ENCODE data around the gene NAA80. TPM values are rescaled to one million over a fixed set of nuclear protein-coding genes. Genes with fewer than 3 reads are reported as not detected.
A peak's percentile ranks its signal among the peaks of the same experiment; 100 is the strongest.

The NAA80 gene
- total RNA-seq, 4 donors from 2014 or later: 12.5 to 22.1 (median 14.8) TPM

DNA sequence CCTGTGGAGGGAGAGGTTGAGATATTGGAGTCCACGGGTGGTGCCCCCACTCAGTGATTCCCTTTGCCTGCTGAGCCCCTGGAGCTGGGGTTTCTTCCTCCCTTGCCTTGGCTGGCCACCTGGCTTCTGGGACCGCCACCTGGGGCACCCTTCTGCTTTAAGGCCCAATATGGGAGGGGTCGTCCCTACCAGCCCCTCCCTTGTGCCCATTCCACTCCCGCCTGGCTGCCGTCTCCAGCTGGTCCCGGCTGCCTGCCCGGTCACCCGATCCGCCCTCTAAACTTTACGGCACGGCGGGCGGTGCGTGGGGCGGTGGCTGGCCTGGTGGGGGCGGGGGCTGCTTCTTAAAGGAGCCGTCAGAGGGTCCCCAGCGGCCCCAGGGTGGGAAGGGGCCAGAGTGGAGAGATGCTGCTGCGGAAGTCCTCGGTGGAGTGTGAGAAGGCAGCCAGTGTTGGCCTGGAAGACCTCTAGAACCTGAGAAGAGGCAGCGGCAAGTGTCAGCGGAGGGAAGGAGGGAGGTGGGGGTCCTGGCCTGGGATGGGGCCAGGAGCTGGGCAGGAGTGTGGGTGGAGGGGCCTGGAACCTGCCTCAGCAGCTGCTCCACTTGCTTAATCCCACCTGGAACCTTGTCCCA is 31.8 kb downstream of the NAA80 start:
- in situ Hi-C loops (cut with MboI; ENCODE audit: low sequenced_read_pairs in 4 of 4): no loop called here
- TF ChIP-seq CTCF (IDR thresholded peaks at IDR 0.05 in 4 of 5, conservative IDR thresholded peaks at IDR 0.05 in 1 of 5): peak in 1 of 5 experiments; percentile 22
- no peak for TF ChIP-seq POLR2A (IDR thresholded peaks at IDR 0.05)

GRCh38 chr3:50266836-50267235 is 32.4 kb downstream of the NAA80 start:
- in situ Hi-C loops (cut with MboI; ENCODE audit: low sequenced_read_pairs in 4 of 4): no loop called here
- Histone ChIP-seq H3K27ac (peak overlapping the region; percentile 71 to 90 (median 82)), H3K4me1 (peaks cover 29 to 64% of the 10 kb centered on the region in 2 donors)

More for the DNA sequence above, 31.8 kb downstream of the NAA80 start:
- no peaks in the 10 kb centered on the region for H3K36me3 ChIP-seq
- intact Hi-C loops (cut with DNase I; ENCODE audit: low total_unique reads): no loop called here
- H3K4me3 ChIP-seq: peak overlapping the region; percentile 31 to 58 (median 52)
- H3K9me3 ChIP-seq: no peaks in the 10 kb centered on the region
- H3K27ac ChIP-seq: peak overlapping the region; percentile 71 to 90 (median 82)
- peaks cover 29 to 64% of the 10 kb centered on the region in 2 donors for H3K4me1 ChIP-seq
- peak; percentile 43 to 69 for ATAC-seq
- DNase-seq: peak; percentile 49 to 69
- no peaks in the 10 kb centered on the region for H3K27me3 ChIP-seq

GRCh38 chr3:50266017-50266416 is 33.2 kb downstream of the NAA80 start:
- DNase-seq (no peak), ATAC-seq (no peak)
- no peak for TF ChIP-seq CTCF (IDR thresholded peaks at IDR 0.05 in 4 of 5, conservative IDR thresholded peaks at IDR 0.05 in 1 of 5)
- no peak for TF ChIP-seq POLR2A (IDR thresholded peaks at IDR 0.05)
- Histone ChIP-seq H3K4me3 (no peak overlapping the region), H3K4me1 (peaks cover 33 to 72% of the 10 kb centered on the region in 2 donors), H3K27me3 (no peaks in the 10 kb centered on the region), H3K9me3 (no peaks in the 10 kb centered on the region), H3K36me3 (no peaks in the 10 kb centered on the region), H3K27ac (peak overlapping the region; percentile 71 to 90 (median 82))
- in situ Hi-C loops (cut with MboI; ENCODE audit: low sequenced_read_pairs in 4 of 4) (no loop called here), intact Hi-C loops (cut with DNase I; ENCODE audit: low total_unique reads) (no loop called here)

More at GRCh38 chr3:50266836-50267235, 32.4 kb downstream of the NAA80 start:
- Histone ChIP-seq H3K9me3 (no peaks in the 10 kb centered on the region), H3K36me3 (no peaks in the 10 kb centered on the region), H3K4me3 (peak overlapping the region; percentile 31 to 58 (median 52)), H3K27me3 (no peaks in the 10 kb centered on the region)
- peak in 1 of 2 donors; percentile 13 for ATAC-seq
- intact Hi-C loops (cut with DNase I; ENCODE audit: low total_unique reads): no loop called here
- no peak for TF ChIP-seq CTCF (IDR thresholded peaks at IDR 0.05 in 4 of 5, conservative IDR thresholded peaks at IDR 0.05 in 1 of 5)
- TF ChIP-seq POLR2A (IDR thresholded peaks at IDR 0.05): no peak
- DNase-seq: no peak

GRCh38 chr3:50265571-50265970 is 33.6 kb downstream of the NAA80 start:
- Histone ChIP-seq H3K27ac (peak overlapping the region; percentile 71 to 90 (median 82)), H3K27me3 (no peaks in the 10 kb centered on the region), H3K9me3 (no peaks in the 10 kb centered on the region), H3K4me1 (peaks cover 38 to 76% of the 10 kb centered on the region in 2 donors), H3K36me3 (no peaks in the 10 kb centered on the region), H3K4me3 (no peak overlapping the region)
- TF ChIP-seq POLR2A (IDR thresholded peaks at IDR 0.05): no peak
- TF ChIP-seq CTCF (IDR thresholded peaks at IDR 0.05 in 4 of 5, conservative IDR thresholded peaks at IDR 0.05 in 1 of 5): no peak
- ATAC-seq (no peak), DNase-seq (no peak)
- in situ Hi-C loops (cut with MboI; ENCODE audit: low sequenced_read_pairs in 4 of 4) (no loop called here), intact Hi-C loops (cut with DNase I; ENCODE audit: low total_unique reads) (no loop called here)
